KBM-7 (cell line): ENCODE results near the gene GGTLC1.

Experiments
- DNase-seq: peaks from one replicate; pipeline ENCODE4 v3.0.0-alpha.2; 2015
- in situ Hi-C: fragments of 300-500 bp; cut with MboI; formaldehyde crosslinking; loops from 2 replicates; pipeline ENCODE4 v1.14.3; 2020; ENCODE audit warnings: low sequenced_read_pairs, low pct_unique_long_range_greater_than_20kb, mixed read lengths

The GGTLC1 gene

DNA sequence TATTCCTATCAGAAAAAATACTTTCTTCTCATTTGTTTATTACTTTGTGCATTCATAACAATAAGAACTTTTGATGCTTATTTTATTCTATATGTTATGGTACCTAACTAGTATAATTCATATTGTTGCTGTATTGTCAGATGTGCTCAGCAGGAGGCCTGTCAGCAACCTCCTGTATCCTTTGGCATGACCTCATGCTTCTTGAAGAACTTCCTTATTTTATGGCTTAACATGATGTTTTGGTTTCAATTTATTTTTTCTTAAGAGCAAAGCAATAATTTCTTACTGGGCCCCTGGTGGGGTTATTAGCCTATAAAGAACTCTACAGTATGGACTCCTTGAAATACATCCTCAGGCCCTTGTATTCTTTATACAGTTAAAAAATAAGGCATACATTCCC, 17.3 kb downstream of the GGTLC1 start:
- no peak for DNase-seq
- in situ Hi-C loops = no loop called here

DNA sequence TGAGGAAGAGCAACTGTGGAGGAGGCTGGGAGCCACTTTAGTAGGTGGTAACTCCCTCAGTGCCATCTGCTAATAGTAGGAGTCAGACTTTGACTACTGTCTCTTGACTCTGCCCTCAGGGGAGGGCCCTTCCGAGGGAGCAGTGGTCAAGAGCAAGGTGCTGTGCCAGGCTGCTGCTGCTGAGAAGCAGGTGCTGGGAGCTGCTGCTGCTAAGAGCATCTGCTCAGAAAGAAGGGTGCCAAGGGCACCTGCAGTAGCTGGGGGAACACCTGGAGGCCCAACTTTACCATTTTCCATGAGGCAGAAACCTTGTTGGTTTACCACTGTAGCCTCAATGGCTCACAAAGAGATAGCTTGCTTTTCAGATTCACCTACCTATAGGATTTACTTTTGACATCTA, 18.5 kb downstream of the GGTLC1 start:
- DNase-seq = no peak
- in situ Hi-C loops = no loop called here

DNA sequence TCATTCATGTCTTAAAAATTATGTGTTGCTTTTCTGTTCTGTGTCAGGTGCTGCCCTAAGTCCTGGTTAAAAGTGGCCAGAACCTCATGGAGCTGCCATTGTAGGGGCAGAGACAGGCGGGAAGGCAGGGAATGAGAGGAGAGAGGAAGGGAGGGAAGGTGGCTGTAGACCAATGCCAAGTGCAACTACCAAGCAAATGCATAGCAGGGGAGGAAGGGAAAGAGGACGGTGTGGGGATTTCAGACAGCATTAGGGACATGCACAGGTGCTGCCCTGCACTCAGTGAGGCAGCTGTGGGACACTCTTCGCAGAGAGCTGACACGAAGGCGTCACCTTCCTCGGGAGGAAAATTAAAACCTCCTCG, 21.0 kb downstream of the GGTLC1 start:
- no peak for DNase-seq
- in situ Hi-C loops = no loop called here

DNA sequence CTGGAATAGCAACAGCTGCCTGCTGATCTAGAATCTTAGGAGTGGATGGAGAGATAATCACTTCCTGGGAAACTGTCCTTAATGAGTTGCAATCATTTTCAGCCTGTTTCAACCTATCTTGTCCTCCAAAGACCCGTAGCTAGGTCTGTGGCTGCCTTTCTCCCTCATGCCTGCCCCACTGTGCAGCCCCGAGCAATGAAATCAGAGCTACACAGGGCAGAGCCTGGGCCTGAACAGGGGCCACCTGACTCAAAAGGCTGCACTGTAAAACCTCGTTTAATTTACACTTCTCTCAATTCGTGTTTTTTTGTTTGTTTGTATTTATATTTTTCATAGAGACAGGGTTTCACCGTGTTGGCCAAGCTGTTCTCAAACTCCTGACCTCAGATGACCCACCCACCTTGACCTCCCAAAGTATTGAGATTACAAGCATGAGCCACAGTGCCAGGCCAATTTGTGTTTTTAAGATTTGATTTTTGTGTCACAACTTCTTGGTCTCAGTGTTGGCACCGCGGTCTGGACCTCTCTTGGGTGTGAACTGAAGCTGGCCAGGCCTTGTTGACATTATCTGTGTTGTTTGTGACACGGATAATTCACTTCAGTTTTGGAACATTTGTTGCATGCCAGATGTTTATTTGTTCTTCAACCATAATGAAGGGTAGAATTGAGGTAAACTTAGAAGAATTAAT, 21.5 kb downstream of the GGTLC1 start:
- in situ Hi-C loops = no loop called here
- no peak for DNase-seq

DNA sequence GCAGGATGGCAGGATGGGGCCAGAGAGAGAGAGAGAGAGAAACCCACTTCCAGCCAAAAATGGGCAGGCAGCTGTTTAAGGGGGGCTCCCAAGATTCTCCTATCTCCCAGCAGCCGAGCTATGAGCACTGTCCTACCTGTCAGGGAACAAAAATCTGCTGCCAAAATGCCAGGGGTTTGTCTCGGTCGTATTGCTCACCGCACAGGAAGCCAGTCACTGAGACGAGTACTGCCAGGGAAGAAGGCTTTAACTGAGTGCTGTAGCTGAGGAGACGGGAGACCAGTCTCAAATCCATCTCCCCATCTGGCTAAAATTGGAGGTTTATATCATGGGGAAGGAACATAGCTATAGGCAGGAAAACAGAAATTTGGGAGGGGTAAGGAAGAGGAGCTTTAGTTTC, 22.3 kb downstream of the GGTLC1 start:
- in situ Hi-C loops = no loop called here
- DNase-seq = no peak

DNA sequence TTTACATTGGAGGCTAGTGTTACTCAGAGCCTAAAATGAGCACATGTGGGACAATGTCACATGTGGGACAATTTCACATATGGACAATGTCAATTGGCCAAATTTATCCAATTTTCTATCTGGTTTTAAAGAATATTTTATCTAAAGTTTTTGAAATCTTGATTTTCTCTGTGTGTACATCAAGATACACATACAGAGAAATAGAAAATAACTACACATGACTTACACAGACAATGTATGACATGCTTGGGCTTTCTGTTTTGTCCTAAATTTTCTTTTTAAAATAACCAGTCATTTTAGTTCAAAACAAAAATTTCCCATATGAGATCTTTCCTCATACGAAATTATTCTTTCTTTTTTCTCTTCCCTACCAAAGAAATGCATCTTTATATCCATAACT, 24.6 kb downstream of the GGTLC1 start:
- in situ Hi-C loops = no loop called here
- no peak for DNase-seq

DNA sequence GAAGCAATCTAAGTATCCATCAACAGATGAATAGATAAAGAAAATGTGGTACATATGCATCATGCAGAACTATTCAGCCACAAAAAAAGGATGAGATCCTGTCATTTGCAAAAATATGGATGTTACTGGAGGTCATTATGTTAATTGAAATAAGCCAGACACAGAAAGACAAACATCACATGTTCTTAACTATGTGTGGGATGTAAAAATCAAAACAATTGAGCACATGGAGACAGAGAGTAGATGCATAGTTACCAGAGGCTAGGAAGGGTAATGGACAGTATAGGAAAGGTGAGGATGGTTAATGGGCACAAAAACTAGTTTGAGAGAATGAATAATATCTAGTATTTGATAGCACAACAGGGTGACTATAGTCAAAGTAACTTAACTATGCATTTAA, 26.3 kb downstream of the GGTLC1 start:
- no peak for DNase-seq
- in situ Hi-C loops = no loop called here

DNA sequence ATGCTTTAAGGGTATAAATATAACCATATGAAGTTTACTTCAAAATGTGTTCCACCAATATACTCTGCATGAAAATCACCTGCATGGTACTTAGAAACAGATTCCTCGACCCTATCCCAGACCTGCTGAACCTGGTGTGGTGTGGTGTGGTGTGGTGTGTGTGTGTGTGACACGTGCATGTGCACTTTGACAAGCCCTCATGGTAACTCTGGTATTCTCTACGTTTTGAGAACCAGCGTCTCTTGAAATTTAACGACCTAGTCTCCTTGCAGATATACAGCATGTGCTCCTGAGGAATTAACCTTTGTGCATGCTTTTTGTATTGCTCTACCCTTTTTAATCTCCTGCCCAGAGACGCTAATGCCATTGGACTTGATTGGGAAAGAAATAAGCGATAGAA, 29.5 kb downstream of the GGTLC1 start:
- DNase-seq = no peak
- in situ Hi-C loops = no loop called here

DNA sequence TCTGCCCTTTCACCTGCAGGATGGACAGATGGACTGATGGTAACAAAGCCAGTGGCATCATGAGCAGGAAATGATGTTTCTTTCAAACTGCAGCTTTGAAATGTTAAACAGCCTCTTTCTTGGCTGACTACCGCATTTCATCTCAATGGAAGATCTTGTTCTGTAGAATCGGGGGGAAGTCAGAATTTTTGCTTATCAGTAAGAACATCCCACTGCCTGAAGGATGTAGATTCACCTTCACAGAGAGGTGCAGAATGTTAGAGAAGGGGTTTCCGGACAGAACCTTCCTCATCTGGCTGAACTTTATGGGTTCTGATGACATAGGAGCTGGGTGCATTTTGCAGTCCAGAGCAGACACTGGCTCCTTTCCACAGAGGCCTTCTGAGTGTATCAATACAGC, 32.7 kb downstream of the GGTLC1 start:
- in situ Hi-C loops = no loop called here
- no peak for DNase-seq

DNA sequence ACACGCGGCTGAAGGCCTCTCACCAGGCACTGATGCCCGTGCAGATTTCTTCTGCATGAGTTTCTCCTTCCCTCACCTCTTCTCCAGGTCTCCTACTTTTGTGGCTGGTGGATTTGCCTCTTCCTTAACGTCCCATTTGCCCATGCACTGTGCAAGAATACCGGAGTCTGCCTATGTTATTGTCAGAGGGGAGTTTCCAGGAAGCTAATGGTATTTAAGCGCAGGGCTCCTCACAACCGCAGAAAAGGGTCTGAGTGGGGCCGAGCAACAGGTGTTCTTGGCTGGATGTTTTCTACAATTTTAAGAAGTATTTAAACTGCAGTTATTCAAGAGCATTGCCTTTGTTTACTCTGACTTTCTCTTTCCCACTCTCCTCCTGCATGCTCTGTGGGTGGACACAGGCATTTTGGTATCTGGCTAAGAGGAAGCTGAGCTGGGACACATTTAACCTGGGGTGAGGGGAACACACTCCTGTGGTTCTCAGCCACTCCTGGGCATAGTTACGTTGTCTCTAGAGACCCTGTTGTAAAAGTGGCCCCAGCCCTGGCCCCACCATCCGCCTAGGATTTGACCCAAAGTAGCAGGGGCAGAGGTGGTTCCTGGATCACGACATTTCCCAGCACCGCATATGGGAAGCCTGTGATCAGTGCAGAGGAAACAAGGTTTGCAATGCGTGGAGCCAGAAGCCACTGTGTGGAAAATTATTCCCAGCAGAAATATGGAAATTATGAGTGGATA, 34.4 kb downstream of the GGTLC1 start:
- in situ Hi-C loops = no loop called here
- no peak for DNase-seq

DNA sequence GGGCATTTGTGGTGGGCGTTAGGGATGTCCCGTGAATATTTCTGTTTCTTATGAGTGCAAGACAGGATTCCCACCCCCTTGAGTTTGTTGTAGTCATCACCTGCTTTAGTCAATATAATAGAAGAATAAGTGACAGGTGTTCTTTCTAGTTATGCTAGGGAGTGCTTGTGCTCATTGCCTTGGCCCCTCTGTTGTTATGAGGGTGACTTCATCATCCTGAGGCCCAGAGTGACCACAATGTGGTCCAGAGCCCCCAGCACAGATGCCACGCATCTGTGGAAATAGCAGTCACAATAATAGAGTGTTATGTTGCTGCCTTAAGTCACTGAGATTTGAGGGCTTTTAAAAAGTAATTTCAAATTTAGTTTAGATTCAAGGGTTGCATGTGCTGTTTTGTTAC, 42.4 kb downstream of the GGTLC1 start:
- DNase-seq = no peak
- in situ Hi-C loops = no loop called here

DNA sequence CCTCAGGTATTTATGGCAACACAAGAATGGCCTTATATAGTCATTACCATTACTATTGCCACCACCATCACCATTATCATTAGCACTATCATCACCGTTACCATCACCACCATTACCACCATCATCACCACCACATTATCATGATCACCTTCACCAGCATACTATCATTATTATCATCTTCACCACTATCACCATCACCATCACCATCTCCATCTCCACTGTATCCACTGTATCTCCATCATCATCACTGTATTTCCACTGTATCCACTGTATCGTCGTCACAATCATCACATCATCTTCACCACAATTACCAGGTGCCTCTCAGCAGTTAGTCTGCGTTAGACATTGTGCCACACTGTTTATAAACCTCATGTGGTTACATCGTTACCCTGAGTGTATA, 45.3 kb downstream of the GGTLC1 start:
- in situ Hi-C loops = no loop called here
- DNase-seq = no peak

DNA sequence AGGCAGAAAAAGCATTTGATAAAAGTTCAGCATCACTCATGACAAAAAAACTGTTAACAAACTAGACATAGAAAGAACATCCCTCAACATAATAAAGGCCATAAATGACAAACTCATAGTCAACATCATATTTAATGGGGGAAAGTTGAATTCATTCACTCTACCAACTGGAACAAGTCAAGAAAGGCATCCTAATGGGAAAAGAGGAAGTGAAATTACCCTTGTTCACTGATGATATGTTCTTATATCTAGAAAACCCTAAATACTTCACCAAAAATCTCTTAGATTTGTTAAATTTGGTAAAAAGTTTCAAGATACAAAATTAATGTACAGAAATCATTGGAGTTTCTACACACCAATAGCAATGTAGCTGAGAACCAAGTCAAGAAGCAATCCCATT, 48.9 kb downstream of the GGTLC1 start:
- no peak for DNase-seq
- in situ Hi-C loops = no loop called here

DNA sequence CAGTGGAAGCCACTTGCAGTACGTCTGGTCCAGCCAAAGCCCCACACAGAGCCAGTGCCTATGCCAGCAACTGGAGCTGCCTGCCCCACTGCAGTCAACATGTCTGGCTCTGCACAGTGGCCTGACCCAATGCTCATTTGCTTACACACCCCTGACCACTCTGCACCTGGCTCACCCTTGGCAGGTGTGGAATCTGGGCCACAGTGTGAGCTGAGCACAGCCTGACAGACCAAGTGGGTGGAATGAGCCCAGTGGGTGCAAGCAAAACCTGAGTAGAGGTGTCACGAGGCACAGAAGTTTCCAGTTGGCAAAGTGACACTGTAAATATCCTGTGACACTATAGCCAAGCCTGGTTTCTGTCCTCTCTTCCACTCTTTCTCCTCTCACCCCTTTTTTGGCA, 49.5 kb downstream of the GGTLC1 start:
- no peak for DNase-seq
- in situ Hi-C loops = no loop called here

DNA sequence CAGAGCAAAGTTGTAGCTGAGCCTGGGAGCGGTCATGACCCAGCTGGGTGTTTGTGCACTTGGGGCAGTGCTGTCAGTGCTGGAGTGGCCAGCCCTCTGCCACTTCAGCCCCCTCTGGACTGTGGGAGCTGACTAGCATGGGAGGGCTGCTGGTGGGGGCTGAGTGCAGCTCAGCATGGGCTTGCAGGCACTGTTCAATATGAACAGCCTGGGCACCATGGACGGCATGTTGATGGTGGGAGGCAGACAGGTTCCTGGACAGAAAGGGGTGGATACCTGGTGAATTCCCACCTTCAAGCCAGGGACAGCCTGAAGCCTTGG, 50.5 kb downstream of the GGTLC1 start:
- in situ Hi-C loops = no loop called here
- DNase-seq = no peak

DNA sequence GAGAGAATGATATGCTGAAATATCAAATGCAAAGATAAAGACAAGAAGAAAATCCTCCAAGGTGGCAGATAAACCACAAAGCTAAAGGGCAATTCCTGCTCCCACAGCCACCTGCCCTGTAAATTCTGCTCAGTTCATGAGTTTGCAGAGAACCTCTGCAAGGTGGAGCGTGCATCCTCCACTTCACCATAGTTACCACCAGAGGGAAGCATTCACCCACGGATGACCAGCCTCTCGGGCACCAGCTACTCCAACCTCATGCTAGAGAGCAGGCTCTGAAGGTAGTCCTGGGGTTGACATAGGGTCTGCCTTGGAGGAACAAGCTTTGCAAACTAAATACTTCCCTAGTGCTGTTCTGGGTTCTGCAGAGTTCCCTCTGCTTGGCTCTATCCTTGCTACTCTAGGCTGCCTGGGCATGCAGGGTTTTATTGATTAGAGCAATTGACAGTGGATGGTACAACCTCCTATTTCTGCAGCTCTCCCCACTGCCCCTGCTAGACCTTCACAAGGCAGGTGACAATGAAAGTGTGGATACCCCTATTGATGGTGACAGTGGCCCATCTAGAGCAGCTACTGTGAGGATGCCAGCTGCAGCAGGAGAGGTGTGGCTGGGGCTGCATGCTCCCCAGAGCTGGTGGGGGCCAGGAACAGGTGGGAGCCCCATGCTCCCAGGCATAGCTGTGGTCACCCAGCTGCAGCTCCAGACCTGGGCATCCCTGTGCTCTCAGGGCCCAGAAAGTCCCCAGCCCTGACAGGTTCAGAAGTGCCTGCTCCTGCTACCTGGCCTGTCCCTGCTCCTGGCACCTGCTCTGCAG, 51.1 kb downstream of the GGTLC1 start:
- peak; percentile 57 for DNase-seq
- in situ Hi-C loops = no loop called here
